ENCODE data around the gene ALKAL2.

Gene ALKAL2

DNA sequence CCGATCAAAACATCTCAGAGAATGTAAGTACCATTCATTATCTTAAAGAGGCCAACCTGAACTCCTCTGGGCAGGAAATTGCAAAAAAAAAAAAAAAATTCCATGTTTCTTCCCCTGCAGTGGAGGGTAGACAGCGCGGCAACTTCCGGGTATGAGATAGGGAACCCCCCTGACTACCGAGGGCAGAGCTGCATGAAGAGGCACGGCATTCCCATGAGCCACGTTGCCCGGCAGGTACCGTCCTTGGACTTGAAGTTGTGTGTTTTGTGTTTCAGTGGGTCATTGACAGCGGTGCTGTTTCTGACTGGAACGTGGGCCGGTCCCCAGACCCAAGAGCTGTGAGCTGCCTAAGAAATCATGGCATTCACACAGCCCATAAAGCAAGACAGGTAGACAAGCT lies 16.0 kb downstream of the ALKAL2 start:
- Histone ChIP-seq H3K4me1 (ENCODE audit: control insufficient read depth, insufficient read depth, low read length, poor library complexity, severe bottlenecking) (no peaks in the 10 kb centered on the region), H3K9me3 (ENCODE audit: control insufficient read depth, low read length) (no peaks in the 10 kb centered on the region), H3K27ac (ENCODE audit: low read depth, low read length, severe bottlenecking) (no peak overlapping the region), H3K4me3 (ENCODE audit: extremely low read depth, insufficient read depth, low read length, poor library complexity, severe bottlenecking) (no peak overlapping the region), H3K36me3 (ENCODE audit: control insufficient read depth, insufficient read depth, low read length) (peaks cover 70% of the 10 kb centered on the region)
- 92 to 93% methylated on average over 7 to 8 of the region's 12 CpGs for WGBS, 2 experiments (ENCODE audit: insufficient coverage in 2 of 2)

DNA sequence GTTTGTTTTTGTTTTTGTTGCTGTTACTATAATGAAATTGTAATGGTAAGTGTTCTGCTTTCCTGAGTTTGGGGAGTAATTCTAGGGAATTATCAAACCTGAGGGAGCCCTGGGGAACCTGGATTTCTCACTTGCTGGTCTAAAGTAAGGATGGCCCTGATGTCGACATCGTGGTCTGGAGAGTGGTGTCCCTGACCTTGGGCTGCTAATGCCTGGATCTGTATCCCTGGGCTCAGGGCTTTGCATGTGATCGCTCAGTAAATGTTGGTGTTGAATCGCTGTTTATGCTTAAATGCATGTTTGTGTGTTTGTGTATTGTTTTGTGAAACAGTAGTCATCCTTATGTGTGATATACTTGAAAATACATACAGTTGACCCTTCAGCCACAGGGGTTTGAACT lies 17.0 kb downstream of the ALKAL2 start:
- no peak overlapping the region for H3K4me3 ChIP-seq (ENCODE audit: extremely low read depth, insufficient read depth, low read length, poor library complexity, severe bottlenecking)
- WGBS, 2 experiments (ENCODE audit: insufficient coverage in 2 of 2), result 94 to 98% methylated on average over 3 to 4 of the region's 4 CpGs
- H3K27ac ChIP-seq (ENCODE audit: low read depth, low read length, severe bottlenecking), result no peak overlapping the region
- H3K4me1 ChIP-seq (ENCODE audit: control insufficient read depth, insufficient read depth, low read length, poor library complexity, severe bottlenecking), result peaks cover 7% of the 10 kb centered on the region
- no peaks in the 10 kb centered on the region for H3K9me3 ChIP-seq (ENCODE audit: control insufficient read depth, low read length)
- H3K36me3 ChIP-seq (ENCODE audit: control insufficient read depth, insufficient read depth, low read length), result peaks cover 64% of the 10 kb centered on the region

GRCh38 chr2:269356-270030 lies 18.4 kb downstream of the ALKAL2 start:
- Histone ChIP-seq H3K4me1 (ENCODE audit: control insufficient read depth, insufficient read depth, low read length, poor library complexity, severe bottlenecking) (peaks cover 10% of the 10 kb centered on the region), H3K36me3 (ENCODE audit: control insufficient read depth, insufficient read depth, low read length) (peaks cover 55% of the 10 kb centered on the region), H3K27ac (ENCODE audit: low read depth, low read length, severe bottlenecking) (no peak overlapping the region), H3K4me3 (ENCODE audit: extremely low read depth, insufficient read depth, low read length, poor library complexity, severe bottlenecking) (no peak overlapping the region), H3K9me3 (ENCODE audit: control insufficient read depth, low read length) (no peaks in the 10 kb centered on the region)
- whole genome bisulfite sequencing, 2 experiments (ENCODE audit: insufficient coverage in 2 of 2), result 83 to 100% methylated on average over 2 to 3 of the region's 4 CpGs

- no peak overlapping the region for H3K27ac ChIP-seq (ENCODE audit: low read depth, low read length, severe bottlenecking)
- H3K36me3 ChIP-seq (ENCODE audit: control insufficient read depth, insufficient read depth, low read length), result peaks cover 43% of the 10 kb centered on the region
- H3K4me3 ChIP-seq (ENCODE audit: extremely low read depth, insufficient read depth, low read length, poor library complexity, severe bottlenecking), result no peak overlapping the region
- H3K4me1 ChIP-seq (ENCODE audit: control insufficient read depth, insufficient read depth, low read length, poor library complexity, severe bottlenecking), result peaks cover 10% of the 10 kb centered on the region
- H3K9me3 ChIP-seq (ENCODE audit: control insufficient read depth, low read length), result peaks cover 7% of the 10 kb centered on the region
These were observed 19.6 kb downstream of the ALKAL2 start for GRCh38 chr2:268323-268722.

GRCh38 chr2:264493-265468 lies 23.1 kb downstream of the ALKAL2 start, which contains the start of gene ACP1:
TSS of gene ACP1 (plus strand) at chr2:264947. CDS start at chr2:264965, 18 bp downstream.
- Histone ChIP-seq H3K4me1 (ENCODE audit: control insufficient read depth, insufficient read depth, low read length, poor library complexity, severe bottlenecking) (peaks cover 10% of the 10 kb centered on the region), H3K4me3 (ENCODE audit: extremely low read depth, insufficient read depth, low read length, poor library complexity, severe bottlenecking) (peak within 1 kb of the TSS; percentile 91), H3K36me3 (ENCODE audit: control insufficient read depth, insufficient read depth, low read length) (peaks cover 44% of the 10 kb centered on the region), H3K27ac (ENCODE audit: low read depth, low read length, severe bottlenecking) (peak within 1 kb of the TSS; percentile 75), H3K9me3 (ENCODE audit: control insufficient read depth, low read length) (peaks cover 16% of the 10 kb centered on the region)
- WGBS, 2 experiments (ENCODE audit: insufficient coverage in 2 of 2), result 0% methylated on average over 41 to 45 of the region's 73 CpGs

- Histone ChIP-seq H3K27ac (ENCODE audit: low read depth, low read length, severe bottlenecking) (peak within 1 kb of the TSS; percentile 75), H3K36me3 (ENCODE audit: control insufficient read depth, insufficient read depth, low read length) (peaks cover 41% of the 10 kb centered on the region), H3K4me3 (ENCODE audit: extremely low read depth, insufficient read depth, low read length, poor library complexity, severe bottlenecking) (peak within 1 kb of the TSS; percentile 91), H3K4me1 (ENCODE audit: control insufficient read depth, insufficient read depth, low read length, poor library complexity, severe bottlenecking) (peaks cover 10% of the 10 kb centered on the region), H3K9me3 (ENCODE audit: control insufficient read depth, low read length) (peaks cover 17% of the 10 kb centered on the region)
- 18 to 20% methylated on average over 38 to 67 of the region's 77 CpGs for WGBS, 2 experiments (ENCODE audit: insufficient coverage in 2 of 2)
These were observed 24.0 kb downstream of the ALKAL2 start, which contains the start of gene SH3YL1 for GRCh38 chr2:263774-264492. TSS of gene SH3YL1 (minus strand) at chr2:264032. CDS start at chr2:263984, 48 bp downstream.

DNA sequence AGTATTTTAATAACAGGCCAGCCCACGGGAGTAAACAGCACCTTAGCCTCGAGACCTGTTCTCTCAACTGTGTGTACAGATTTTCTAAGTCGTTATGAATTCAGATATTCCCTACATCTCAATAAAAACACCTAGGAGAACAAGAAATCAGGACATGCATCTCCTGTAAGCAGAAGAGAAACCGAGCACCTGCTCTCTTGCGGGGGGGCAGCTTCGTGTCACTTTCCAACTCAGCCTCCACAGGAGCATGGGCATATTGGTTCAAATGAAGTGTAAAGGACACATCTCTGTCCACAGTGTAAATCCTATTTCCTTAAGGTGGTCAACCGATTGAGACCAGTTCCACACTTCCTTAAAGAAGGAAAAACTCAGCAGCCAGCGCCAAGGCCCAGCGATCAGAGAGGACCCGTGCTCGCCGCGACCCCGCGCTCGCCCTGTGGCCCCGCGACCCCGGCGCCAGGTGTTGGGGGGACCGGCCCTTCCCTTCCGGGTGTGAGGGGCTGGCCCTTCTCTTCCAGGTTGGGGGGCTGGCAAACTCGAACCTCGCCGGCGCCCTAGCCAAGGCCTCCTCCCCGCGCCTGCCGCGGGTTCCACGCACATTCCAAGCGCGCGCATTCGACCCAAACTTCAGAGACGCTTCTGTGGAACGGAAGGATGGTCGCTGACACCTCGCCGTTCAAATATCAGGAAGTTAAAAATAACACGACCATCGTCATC lies 24.7 kb downstream of the ALKAL2 start:
- Histone ChIP-seq H3K27ac (ENCODE audit: low read depth, low read length, severe bottlenecking) (no peak overlapping the region), H3K4me1 (ENCODE audit: control insufficient read depth, insufficient read depth, low read length, poor library complexity, severe bottlenecking) (peaks cover 10% of the 10 kb centered on the region), H3K4me3 (ENCODE audit: extremely low read depth, insufficient read depth, low read length, poor library complexity, severe bottlenecking) (peak overlapping the region; percentile 91), H3K36me3 (ENCODE audit: control insufficient read depth, insufficient read depth, low read length) (peaks cover 44% of the 10 kb centered on the region), H3K9me3 (ENCODE audit: control insufficient read depth, low read length) (peaks cover 25% of the 10 kb centered on the region)
- WGBS, 2 experiments (ENCODE audit: insufficient coverage in 2 of 2), result 84 to 89% methylated on average over 27 to 39 of the region's 42 CpGs

DNA sequence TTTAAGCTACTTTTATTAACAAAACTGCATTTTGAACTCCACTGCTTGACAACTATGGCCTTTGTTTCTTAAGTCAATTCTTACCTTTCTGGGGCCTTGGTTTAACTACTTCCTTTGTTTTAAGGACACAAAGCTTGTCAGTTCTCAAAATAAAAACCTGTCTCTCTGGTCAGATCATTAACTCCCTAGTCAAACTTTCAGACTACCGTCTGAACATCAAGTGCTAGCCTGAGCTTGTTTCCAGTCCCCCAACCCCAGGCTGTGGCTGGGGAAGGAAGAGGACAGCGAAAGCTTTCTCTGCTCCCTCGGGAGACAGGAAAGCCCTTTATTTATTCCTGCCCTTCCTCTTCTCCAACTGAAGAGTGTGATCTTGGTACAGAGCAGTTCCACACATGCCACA lies 25.8 kb downstream of the ALKAL2 start:
- Histone ChIP-seq H3K4me3 (ENCODE audit: extremely low read depth, insufficient read depth, low read length, poor library complexity, severe bottlenecking) (no peak overlapping the region), H3K36me3 (ENCODE audit: control insufficient read depth, insufficient read depth, low read length) (peaks cover 36% of the 10 kb centered on the region), H3K4me1 (ENCODE audit: control insufficient read depth, insufficient read depth, low read length, poor library complexity, severe bottlenecking) (peaks cover 10% of the 10 kb centered on the region), H3K27ac (ENCODE audit: low read depth, low read length, severe bottlenecking) (no peak overlapping the region), H3K9me3 (ENCODE audit: control insufficient read depth, low read length) (peaks cover 31% of the 10 kb centered on the region)
- 60% methylated on average over 1 of the region's 3 CpGs; no CpG with 5 or more reads in 1 of the 2 experiments for WGBS, 2 experiments (ENCODE audit: insufficient coverage in 2 of 2)

DNA sequence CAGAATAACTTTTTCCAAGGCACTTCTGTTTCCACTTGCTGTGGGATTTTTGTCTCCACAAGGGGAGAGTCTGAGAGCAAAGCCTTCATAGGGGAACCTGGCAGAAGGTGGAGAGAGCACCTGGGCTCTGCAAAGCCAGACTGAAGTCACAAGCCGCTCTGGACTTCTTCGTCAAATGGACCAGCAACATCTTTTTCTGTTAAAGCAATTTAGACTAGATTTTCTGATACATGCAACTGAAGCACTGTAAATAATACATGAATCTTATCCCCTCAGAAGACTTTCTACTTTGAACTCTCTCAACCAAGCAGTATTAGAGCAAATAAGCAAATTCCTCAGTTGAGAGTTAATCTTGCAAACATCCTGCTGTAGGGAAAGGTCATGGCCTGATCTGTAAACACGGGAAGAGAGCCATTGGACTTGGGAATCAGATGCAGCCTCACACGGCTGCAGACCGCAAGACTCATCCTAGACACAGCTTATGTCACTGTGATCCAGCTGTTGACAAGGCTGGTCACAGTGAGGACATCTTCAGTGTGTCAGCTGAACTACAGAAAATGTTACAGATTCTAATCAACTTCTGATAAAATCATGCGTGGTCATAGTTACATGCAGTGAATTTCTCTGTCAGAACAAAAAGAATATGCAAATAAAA lies 27.3 kb downstream of the ALKAL2 start:
- H3K36me3 ChIP-seq (ENCODE audit: control insufficient read depth, insufficient read depth, low read length), result peaks cover 29% of the 10 kb centered on the region
- no peak overlapping the region for H3K27ac ChIP-seq (ENCODE audit: low read depth, low read length, severe bottlenecking)
- H3K4me3 ChIP-seq (ENCODE audit: extremely low read depth, insufficient read depth, low read length, poor library complexity, severe bottlenecking), result no peak overlapping the region
- H3K9me3 ChIP-seq (ENCODE audit: control insufficient read depth, low read length), result peaks cover 31% of the 10 kb centered on the region
- peaks cover under 1% of the 10 kb centered on the region for H3K4me1 ChIP-seq (ENCODE audit: control insufficient read depth, insufficient read depth, low read length, poor library complexity, severe bottlenecking)
- WGBS, 2 experiments (ENCODE audit: insufficient coverage in 2 of 2), result 95 to 97% methylated on average over 5 of the region's 6 CpGs

All from mesodermal cell (in vitro differentiated cells).